NCI-H2029 treated with DMSO at 0.1 percent for 48 hours (cell line): ENCODE data around the gene TRPV2.

Experiments used
- DNase-seq: peaks from one replicate; lab custom pipeline; 2025; lab: John Stamatoyannopoulos, UW

The TRPV2 gene

DNA sequence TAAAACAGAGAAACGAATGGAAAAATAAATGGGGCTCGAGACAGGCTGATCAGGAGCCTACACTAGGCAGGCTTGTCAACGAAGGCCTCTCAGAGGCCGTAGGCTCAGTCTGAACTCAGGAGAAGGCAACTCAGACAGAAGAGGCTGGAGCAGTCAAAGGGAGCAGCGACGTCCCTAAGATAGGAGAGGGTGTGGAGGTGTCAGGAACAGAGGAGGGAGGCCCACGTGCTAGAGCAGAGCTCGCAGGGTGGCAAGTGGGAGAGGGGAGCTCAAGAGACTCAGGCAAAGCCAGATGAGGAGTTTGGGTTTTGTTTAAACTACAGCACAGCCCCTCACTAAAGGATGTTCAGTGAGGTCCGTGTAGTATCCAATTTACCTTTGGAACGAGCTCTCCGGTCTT is 43.9 kb downstream of the TRPV2 start:
- DNase-seq: no peak

DNA sequence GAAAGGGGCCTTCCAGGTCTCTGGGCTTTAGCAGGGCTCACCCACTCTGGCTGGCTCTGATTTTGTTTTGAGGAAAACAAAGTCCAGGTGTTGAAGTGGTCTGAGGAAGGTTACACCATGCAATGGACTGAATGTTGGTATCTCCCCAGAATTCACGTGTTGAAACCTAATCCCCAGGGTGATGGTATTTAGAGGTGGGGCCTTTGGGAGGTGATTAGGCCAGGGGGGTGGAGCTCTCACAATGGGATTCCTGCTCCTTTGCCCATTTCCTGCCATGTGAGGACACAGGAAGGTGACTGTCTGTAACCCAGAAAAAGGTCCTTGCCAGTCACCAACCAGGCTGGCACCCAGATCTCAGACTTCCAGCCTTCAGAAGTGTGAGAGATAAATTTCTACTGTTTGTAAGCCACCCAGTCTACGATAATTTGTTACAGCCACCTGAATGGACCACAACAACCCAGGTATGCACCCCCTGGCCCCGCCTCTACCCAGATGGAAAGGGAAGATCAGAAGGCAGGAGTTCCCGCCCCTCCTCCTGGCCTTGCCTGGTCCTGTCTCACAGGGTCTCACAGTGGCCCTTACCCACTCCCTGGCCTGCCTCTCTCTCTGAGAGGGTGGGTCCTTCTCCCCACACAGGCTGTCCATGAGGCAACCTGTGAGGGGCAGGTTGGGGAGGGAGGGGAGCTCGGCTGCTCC is 44.6 kb downstream of the TRPV2 start:
- no peak for DNase-seq

GRCh38 chr17:16460796-16461605 is 45.6 kb downstream of the TRPV2 start:
- DNase-seq: no peak

DNA sequence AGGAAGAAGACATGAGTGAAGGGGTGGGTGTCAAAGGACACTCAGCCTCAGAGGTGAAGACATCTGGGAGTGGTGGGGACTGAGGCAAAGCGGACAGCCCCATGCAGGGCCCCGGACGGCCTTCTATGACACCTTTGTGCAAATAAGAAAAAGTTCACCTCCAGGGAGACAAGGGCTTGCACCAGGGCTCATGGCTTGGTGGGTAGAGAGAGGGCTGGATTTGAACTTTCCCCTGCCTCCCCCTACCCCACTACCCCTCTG is 46.2 kb downstream of the TRPV2 start:
- no peak for DNase-seq

- DNase-seq: no peak
Measured at GRCh38 chr17:16462070-16462864, 46.9 kb downstream of the TRPV2 start.

- peak; percentile 41 for DNase-seq
Measured at GRCh38 chr17:16463358-16464302, 48.3 kb downstream of the TRPV2 start.

- no peak for DNase-seq
Measured at GRCh38 chr17:16464303-16465051, 49.1 kb downstream of the TRPV2 start.

DNA sequence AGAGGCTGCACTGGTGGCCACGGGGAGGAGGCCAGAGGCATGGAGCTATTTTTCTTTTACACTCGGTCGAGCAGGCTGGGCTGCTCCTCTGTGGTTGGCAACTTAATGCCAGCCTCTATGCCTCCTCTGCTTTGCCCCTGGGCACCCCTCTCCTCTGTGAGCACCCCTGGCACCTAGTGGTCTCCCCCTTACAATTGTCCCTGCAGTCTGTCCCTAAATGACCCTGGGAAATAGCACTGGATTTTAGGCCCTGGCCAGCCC is 49.6 kb downstream of the TRPV2 start:
- DNase-seq: no peak

- DNase-seq: peak; percentile 26
Measured at GRCh38 chr17:16465861-16466338, 50.5 kb downstream of the TRPV2 start.

DNA sequence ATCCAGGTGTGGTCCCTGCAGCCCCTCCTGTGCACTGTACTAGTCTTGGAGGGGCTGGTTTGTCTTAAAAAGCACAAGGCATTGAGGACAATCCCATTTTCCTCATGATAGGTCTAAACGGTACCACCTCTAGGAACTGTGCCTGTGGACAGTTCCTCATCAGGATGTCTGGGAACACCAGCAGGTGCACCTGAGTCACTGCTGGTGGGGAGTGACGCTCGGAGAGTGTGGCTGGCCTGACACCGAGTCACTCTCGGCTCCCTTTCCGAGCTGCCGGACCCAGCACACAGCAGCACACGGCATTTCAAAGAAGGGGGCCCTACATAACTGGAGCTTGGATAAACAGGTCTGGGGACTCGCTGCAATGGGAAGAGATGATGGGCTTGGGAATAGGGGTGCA is 51.0 kb downstream of the TRPV2 start:
- no peak for DNase-seq

DNA sequence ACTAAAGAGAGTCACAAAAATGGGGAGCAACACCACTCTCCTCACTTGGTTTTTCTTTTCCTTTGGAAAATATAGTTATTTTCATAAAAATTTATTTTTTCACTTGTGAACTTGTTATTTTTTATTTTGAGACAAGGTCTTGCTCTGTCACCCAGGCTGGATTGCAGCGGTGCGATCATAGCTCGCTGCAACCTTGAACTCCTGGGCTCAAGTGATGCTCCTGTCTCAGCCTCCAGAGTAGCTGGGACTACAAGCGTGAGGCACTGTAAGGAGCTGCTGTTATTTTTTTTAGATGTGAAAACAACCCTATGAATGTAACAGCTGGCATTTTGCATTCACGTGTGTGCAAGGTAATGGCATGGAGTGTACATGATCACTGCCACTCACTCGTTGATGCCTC is 51.7 kb downstream of the TRPV2 start:
- DNase-seq: no peak

- DNase-seq: no peak
Measured at GRCh38 chr17:16467886-16468285, 52.5 kb downstream of the TRPV2 start.

GRCh38 chr17:16468428-16468992 is 53.1 kb downstream of the TRPV2 start:
- no peak for DNase-seq

- DNase-seq: peak; percentile 61
Measured at GRCh38 chr17:16470265-16470664, 54.9 kb downstream of the TRPV2 start.

GRCh38 chr17:16471295-16471694 is 55.9 kb downstream of the TRPV2 start:
- DNase-seq: no peak

DNA sequence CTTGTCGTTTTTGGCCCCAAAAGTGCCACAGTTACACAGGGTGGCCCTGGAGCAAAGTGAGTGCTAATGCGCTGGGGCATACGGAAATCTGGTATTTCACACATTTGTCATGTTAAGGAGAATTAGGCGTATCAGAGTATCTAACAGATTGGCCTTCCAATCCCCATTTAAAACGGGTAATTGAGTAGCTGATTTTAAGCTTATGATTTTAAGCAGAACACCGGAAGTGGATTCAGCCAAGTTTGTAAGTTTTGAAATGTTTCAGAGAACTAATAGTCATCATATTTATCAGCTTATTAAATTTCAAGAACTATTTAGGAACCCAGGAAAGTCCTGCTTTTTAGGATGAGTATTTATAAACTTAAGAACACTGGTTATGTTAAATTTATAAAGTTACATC is 57.2 kb downstream of the TRPV2 start:
- DNase-seq: no peak

DNA sequence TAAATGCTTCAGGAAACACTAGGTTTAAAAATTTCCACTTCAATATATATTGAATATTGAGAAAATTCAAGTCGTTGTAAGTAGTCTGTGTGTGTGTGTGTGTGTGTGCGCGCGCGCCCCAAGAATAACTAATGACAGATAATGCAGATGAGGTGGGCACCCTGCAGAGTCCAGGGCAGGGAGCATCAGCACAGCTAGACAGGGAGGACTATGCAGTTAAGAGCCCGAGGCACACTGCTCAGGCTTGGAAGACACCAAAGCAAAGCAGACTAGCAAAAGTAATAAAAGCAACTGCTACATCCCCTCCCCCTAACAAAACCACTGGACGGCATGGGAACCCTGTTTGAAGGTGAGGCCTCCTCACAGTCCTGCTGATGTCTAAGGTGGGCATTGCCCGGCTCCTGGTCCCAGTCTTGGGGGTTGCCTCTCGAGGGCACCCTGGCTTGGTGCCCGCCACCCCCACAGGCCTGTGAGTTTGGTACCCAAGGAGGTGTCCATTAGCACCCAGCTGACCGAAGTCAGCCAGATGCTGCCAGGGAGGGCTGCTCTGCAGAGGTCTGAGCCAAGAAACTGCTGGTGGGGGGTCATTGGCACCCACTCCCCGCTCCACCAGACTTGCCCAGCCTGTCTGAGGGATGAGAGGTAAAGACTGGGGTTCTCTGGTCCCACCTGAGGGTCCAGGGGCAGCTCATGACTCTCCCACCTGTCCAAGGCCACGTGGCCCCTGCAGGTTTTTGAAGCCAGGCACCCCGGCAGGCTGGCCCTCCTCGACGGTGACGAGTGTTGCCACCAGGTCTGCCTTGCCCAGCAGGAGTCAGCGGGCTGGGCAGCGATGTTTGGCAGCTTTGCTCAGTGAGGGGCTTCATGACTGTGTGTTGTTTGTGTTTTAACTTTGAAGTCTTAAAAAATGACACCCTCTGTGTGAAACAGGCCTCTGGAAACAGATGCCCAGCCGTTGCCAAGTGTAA is 58.0 kb downstream of the TRPV2 start:
- no peak for DNase-seq

DNA sequence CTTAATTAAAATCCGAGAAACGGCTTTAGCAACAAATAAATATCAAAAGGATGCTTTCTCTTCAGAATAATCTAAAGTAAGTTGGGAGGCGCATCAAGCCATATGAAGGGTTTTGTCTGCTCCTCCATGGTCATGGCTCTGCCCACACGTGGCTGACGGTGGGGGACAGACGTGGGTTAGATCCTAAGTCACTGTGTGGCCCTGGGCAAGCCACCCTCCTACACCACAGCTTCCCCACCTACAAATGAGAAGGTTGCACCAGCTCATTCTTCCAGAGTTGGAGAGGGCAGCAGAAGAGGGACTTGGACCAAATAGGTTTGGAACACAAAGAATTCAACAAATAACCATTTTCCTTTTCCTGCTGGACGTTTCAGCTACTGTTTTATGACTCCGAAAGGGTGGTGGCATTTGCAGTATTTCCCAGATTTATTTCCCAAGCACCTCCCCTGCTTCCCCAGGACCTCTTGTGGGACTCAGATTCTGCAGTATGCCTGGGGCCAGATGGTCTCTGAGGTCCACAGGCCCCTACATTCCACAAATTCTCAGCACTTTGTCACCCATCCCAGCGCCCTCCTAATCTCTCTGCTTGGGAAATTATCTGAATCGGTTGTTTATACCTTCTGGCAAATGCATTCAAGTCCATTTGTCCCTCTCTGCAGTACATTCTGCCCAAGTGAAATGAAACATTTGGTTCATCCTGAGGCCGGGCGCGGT is 58.8 kb downstream of the TRPV2 start:
- DNase-seq: no peak

DNA sequence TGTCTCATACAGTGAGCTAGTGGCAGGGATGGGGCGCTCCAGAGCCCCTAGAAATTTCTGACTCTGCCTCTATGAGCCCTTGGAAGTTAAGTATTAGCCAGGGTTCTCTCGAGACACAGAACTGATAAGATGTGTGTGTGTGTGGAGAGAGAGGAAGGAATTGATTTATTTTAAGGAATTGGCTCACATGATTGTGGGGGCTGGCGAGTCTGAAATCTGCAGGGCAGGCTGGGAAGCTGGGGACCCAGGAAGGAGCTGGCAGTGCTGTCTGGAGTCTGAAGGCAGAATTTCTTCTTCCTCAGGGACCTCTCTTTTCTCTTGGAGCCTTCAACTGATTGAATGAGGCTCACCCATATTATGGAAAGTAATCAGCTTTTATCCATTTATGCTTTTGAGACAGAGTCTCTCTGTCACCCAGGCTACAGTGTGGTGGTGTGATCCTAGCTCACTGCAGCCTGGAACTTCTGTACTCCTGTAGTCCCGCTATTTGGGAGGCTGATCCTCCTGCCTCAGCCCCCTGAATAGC is 59.9 kb downstream of the TRPV2 start:
- no peak for DNase-seq
